GM18858 (cell line): ENCODE measurements around the gene TMEM119.

Source experiments
- ATAC-seq: cut with Tn5 transposase; IDR thresholded peaks from one replicate; pipeline ENCODE4 v1.9.1; 2021; ENCODE audit not compliant: unreplicated experiment

TMEM119 gene

GRCh38 chr12:108548954-108549521, 48.8 kb downstream of the TMEM119 start:
- no peak for ATAC-seq

DNA sequence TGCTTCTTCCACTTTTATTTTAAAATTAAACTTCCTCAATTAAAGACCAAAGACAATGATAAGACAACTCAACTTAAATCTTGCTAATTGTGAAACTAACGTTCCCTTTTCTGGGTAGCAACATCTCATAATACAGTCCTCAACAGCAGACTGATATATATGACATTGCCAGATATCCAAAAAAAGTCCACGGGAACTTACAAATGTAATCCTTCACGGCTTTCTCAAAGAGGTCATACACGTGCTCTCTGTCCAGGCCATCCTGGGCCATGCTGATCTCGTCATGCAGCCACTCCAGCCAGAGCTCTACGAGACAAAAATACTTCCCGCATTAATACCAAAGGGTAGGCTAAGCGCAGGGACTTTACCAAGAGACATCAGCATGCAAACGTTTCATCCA, 50.2 kb downstream of the TMEM119 start:
- no peak for ATAC-seq

DNA sequence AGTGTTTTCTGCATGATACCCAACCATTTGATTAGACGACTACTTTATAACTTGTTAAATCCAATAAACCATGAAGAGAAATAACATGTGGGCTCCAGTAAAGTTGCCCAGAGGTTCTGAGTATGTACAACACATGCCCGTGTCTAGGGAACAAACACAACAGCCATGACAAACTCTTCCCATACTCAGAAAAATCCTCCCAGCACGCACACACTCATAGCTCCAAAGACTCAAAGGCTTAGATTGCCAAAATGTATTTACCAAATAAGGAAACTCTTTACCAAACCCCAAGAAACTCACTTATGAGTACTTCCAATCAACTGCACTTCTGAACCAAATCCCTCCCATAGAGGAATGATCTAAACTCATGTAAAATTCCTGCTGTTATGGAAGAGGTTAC, 54.2 kb downstream of the TMEM119 start:
- no peak for ATAC-seq

DNA sequence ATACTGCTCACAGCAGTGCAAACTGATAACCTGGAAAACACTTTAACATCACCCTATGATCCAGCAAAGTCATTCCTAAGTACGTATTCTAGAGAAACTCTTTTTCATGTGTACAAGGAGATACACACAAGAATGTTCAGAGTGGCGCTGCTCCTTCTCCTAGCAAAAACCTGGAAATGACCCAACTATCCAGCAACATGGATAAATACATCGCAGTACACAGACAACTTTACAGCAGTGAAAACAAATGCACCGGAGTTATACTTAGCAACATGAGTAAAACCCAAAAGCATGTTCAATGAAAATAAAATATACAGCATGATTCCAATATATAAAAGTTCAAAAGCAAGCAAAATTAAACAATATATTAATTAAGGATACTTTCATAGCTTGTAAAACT, 55.6 kb downstream of the TMEM119 start:
- no peak for ATAC-seq
